ENCODE measurements around the gene KIRREL2. TPM values are rescaled to one million over a fixed set of nuclear protein-coding genes. Genes with fewer than 3 reads are reported as not detected.

KIRREL2 gene
- total and polyA plus RNA-seq, 4 donors = not detected

- 96% methylated on average over 2 of the region's 2 CpGs for WGBS
Measured at GRCh38 chr19:35894342-35894741, 37.6 kb downstream of the KIRREL2 start.

GRCh38 chr19:35895911-35896642 lies 39.4 kb downstream of the KIRREL2 start:
- H3K9me3 ChIP-seq (ENCODE audit: control insufficient read depth in 4 of 4, low read length in 3 of 4) = no peaks in the 10 kb centered on the region
- H3K27ac ChIP-seq (ENCODE audit: low read depth in 1 of 2, low read length in 2 of 2) = no peak overlapping the region
- H3K4me3 ChIP-seq (ENCODE audit: low read depth in 1 of 3, low read length in 3 of 3) = no peak overlapping the region
- no peak for DNase-seq (ENCODE audit: low spot score)
- WGBS = 84% methylated on average over 21 of the region's 21 CpGs
- no peaks in the 10 kb centered on the region for H3K27me3 ChIP-seq (ENCODE audit: control insufficient read depth in 4 of 4, insufficient read depth in 4 of 4, low read length in 3 of 4)
- TF ChIP-seq HNF4G (IDR thresholded peaks at IDR 0.05) (no peak), ZBTB33 (IDR thresholded peaks at IDR 0.05) (no peak), FOXA1 (IDR thresholded peaks at IDR 0.05) (no peak), SP1 (IDR thresholded peaks at IDR 0.05) (no peak), MAX (IDR thresholded peaks at IDR 0.05) (no peak), JUND (IDR thresholded peaks at IDR 0.05) (no peak), GABPA (IDR thresholded peaks at IDR 0.05 in 1 of 2, conservative IDR thresholded peaks at IDR 0.05 in 1 of 2) (no peak), YY1 (IDR thresholded peaks at IDR 0.05) (no peak), RAD21 (IDR thresholded peaks at IDR 0.05) (no peak), TAF1 (conservative IDR thresholded peaks at IDR 0.05) (no peak), RXRA (IDR thresholded peaks at IDR 0.05) (no peak), FOXA2 (IDR thresholded peaks at IDR 0.05) (no peak), EGR1 (IDR thresholded peaks at IDR 0.05; ENCODE audit: low read depth in 2 of 2) (no peak)
- TF ChIP-seq, protein P1, sequence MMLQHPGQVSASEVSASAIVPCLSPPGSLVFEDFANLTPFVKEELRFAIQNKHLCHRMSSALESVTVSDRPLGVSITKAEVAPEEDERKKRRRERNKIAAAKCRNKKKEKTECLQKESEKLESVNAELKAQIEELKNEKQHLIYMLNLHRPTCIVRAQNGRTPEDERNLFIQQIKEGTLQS (IDR thresholded peaks at IDR 0.05) = no peak
- H3K4me1 ChIP-seq (ENCODE audit: control insufficient read depth in 4 of 4, insufficient read depth in 4 of 4, low read length in 3 of 4) = peaks cover 0 to 4% (median 2%) of the 10 kb centered on the region in 4 donors
- peaks cover 3 to 16% (median 8%) of the 10 kb centered on the region in 4 donors for H3K36me3 ChIP-seq (ENCODE audit: control insufficient read depth in 4 of 4, insufficient read depth in 3 of 4, low read depth in 1 of 4, low read length in 3 of 4)
- no peak overlapping the region for H3K9ac ChIP-seq (ENCODE audit: low read depth in 1 of 2, low read length in 2 of 2)

More at GRCh38 chr19:35894342-35894741, 37.6 kb downstream of the KIRREL2 start:
- no peak for TF ChIP-seq YY1 (IDR thresholded peaks at IDR 0.05)
- TF ChIP-seq FOXA2 (IDR thresholded peaks at IDR 0.05) = no peak
- no peak for TF ChIP-seq RAD21 (IDR thresholded peaks at IDR 0.05)
- no peak for TF ChIP-seq RXRA (IDR thresholded peaks at IDR 0.05)
- no peak for TF ChIP-seq REST (IDR thresholded peaks at IDR 0.05)
- no peak for TF ChIP-seq HNF4G (IDR thresholded peaks at IDR 0.05)
- TF ChIP-seq, protein P2, sequence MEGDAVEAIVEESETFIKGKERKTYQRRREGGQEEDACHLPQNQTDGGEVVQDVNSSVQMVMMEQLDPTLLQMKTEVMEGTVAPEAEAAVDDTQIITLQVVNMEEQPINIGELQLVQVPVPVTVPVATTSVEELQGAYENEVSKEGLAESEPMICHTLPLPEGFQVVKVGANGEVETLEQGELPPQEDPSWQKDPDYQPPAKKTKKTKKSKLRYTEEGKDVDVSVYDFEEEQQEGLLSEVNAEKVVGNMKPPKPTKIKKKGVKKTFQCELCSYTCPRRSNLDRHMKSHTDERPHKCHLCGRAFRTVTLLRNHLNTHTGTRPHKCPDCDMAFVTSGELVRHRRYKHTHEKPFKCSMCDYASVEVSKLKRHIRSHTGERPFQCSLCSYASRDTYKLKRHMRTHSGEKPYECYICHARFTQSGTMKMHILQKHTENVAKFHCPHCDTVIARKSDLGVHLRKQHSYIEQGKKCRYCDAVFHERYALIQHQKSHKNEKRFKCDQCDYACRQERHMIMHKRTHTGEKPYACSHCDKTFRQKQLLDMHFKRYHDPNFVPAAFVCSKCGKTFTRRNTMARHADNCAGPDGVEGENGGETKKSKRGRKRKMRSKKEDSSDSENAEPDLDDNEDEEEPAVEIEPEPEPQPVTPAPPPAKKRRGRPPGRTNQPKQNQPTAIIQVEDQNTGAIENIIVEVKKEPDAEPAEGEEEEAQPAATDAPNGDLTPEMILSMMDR (IDR thresholded peaks at IDR 0.05; ENCODE audit: low read depth, low read length, missing input control) = no peak
- TF ChIP-seq NR2F2 (IDR thresholded peaks at IDR 0.05) = no peak
- no peak for TF ChIP-seq EGR1 (IDR thresholded peaks at IDR 0.05; ENCODE audit: low read depth in 2 of 2)
- TF ChIP-seq FOXA1 (IDR thresholded peaks at IDR 0.05) = no peak
- Histone ChIP-seq H3K4me3 (ENCODE audit: low read depth in 1 of 3, low read length in 3 of 3) (no peak overlapping the region), H3K9me3 (ENCODE audit: control insufficient read depth in 4 of 4, low read length in 3 of 4) (no peaks in the 10 kb centered on the region), H3K4me1 (ENCODE audit: control insufficient read depth in 4 of 4, insufficient read depth in 4 of 4, low read length in 3 of 4) (no peaks in the 10 kb centered on the region), H3K36me3 (ENCODE audit: control insufficient read depth in 4 of 4, insufficient read depth in 3 of 4, low read depth in 1 of 4, low read length in 3 of 4) (peaks cover 6 to 23% (median 12%) of the 10 kb centered on the region in 4 donors), H3K27me3 (ENCODE audit: control insufficient read depth in 4 of 4, insufficient read depth in 4 of 4, low read length in 3 of 4) (no peaks in the 10 kb centered on the region), H3K27ac (ENCODE audit: low read depth in 1 of 2, low read length in 2 of 2) (no peak overlapping the region), H3K9ac (ENCODE audit: low read depth in 1 of 2, low read length in 2 of 2) (no peak overlapping the region)
- no peak for DNase-seq (ENCODE audit: low spot score)

All from liver (tissue), 9 donors.